Embryonic facial prominence (tissue), 1 donor: ENCODE measurements around the gene LRRC14B.
"Not testable (repeated sequence)": the region's sequence is repeated elsewhere in the genome, so short reads cannot be mapped to it uniquely, and the experiment has no call there.

ENCODE experiments used
- DNase-seq: peaks from one replicate; pipeline ENCODE4 v3.0.0-alpha.2; 2016; ENCODE audit errors: extremely low spot score

LRRC14B gene

DNA sequence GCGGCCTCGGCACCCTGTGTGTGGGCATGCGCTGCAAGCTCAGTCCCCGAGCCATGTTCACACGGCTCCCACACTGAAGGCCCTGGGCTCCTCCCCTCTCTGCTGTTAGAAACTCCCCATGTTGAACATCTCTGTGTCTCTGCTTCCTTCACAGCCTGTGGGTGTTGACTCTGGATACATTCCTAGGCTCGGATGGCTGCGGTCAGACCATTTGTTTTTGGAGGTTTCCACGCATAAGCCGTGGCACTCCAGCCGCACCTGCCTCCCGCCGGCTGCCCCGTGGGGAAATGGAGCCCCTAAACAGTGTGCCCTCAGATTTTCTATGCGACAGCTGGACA is 31.2 kb upstream of the LRRC14B start:
- no peak for DNase-seq

DNA sequence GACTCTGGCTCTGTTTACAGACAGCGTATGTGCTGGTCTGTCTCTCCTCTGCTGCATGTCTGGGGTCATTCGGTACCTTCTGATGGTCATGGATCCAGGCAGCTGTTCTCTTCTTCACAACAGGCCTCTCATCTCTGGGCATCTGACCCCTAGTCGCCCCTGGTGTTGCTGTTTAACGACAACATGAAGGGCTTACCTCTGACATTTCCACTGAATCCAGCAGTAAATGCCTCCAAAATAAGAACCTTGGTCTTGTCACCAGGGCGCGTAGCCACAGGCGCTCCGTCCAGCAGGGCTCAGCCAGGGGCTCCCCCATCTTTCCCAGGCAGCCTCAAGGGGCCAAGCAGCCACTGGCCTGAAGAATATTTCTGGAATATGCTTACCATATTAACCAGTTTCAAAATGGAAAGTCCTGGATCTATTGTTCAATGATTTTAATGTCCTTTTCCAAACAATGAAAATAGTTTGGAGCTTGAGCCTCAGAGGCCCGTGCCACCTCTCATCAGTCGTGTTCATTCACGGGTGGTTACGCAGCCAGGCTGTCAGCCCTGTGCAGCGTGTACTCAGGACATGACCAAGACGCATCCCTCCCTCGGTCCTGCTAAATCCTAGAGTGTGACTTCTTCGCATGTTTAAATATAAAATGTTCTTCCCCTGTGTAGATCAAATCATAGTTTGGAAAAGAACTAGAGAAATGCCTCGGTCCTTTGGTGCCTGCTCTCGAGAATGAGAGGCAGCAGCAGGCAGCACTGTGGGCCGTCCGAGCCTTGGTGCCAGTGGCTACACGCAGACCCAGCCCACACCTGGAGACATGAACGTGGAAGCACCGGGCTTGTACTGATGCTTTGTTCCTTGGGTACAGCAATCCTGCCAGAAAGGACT is 30.1 kb upstream of the LRRC14B start:
- no peak for DNase-seq

DNA sequence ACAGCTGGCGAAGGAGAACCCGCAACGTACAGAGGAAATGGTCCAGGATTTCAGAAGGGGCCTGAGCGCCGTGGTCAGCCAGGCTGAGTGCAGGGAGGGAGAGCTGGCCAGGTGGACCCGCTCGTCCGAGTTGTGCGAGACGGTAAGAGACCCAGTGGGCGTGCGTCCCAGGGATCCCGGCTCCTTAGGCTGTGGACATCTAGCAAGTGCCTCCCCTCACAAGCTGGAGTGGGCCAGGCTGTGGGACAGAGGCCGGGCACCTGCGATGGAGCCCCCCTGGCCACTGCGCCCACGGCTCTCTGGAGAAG is 29.5 kb upstream of the LRRC14B start:
- no peak for DNase-seq

DNA sequence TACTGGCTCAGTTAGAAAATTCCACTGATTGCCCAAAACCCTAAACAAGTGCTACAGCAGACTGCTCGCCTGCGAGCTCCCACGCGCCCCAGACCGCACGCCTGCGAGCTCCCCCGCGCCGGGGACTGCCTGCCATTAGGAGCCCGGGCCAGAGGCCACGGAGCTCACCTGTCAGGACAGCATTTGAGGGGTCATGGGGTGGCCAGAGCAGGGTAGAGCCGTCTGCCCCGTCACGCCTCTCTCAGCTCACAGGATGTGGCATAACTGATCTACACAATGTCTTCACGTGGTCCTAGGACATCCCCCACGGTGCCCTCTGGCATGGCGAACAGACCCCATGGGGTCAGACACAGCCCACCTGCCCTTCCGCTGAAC is 29.1 kb upstream of the LRRC14B start:
- no peak for DNase-seq

DNA sequence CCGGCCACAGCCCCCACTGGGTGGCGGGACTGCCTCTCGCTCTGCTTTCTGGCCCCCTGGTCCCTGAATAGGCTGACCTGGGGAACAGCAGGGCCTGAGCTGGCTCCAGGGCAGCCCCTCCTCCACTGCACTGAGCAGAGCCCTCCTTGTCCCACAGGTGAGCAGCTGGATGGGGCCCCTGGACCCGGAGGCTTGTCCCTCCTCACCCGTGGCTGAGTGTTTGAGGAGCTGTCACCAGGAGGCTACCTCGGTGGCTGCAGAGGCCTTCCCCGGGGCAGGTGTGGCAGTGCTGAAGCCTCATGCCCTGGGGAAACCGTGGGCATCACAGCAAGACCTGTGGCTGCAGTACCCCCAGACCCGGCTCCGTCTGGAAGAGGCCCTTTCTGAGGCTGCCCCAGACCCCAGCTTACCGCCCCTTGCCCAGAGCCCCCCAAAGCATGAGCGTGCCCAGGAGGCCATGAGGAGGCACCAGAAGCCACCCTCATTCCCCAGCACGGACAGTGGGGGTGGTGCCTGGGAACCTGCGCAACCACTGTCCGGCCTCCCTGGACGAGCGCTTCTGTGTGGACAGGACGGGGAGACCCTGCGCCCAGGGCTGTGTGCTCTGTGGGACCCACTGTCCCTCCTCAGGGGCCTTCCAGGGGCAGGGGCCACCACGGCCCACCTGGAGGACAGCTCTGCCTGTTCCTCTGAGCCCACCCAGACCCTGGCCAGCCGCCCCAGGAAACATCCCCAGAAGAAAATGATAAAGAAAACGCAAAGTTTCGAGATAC is 28.5 kb upstream of the LRRC14B start:
- no peak for DNase-seq

DNA sequence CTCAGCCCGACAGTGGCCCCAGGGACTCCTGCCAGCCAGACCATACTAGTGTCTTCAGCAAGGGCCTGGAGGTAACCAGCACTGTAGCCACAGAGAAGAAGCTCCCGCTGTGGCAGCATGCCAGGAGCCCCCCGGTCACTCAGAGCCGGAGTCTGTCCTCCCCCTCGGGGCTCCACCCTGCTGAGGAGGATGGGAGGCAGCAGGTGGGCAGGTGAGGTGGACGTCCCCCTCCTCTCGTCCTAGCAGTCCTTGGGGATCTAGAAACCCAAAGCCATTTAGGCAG is 28.0 kb upstream of the LRRC14B start:
- no peak for DNase-seq

DNA sequence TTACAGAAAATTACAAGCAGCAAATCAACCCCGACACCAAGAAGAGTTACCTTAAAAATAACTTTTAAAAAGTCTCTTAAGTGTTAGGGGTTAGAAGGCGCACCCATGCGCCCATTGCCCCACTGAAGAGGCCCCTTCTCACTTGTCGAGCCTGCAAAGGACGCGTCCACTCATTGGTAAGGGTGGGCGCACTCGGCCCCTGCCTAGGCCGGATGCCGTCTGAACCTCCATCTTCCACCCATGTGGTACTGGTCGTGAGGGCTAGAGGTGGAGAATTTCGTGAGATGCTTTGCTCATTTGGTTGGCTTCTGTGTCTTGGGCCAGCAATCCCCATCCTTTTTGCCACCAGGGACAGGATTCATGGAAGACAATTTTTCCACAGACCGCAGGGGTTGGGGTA is 27.5 kb upstream of the LRRC14B start:
- no peak for DNase-seq

DNA sequence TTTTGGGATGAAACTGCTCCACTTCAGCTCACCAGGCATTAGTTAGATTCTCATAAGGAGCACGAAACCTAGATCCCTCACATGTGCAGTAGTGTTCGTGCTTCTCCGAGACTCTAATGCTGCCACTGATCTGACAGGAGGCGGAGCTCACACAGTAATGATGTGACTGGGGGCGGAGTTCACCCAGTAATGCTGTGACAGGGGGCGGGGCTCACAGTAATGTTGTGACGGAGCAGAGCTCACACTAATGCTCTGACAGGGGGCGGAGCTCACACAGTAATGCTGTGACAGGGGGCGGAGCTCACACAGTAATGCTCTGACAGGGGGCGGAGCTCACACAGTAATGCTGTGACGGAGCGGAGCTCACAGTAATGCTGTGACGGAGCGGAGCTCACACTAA is 27.1 kb upstream of the LRRC14B start:
- DNase-seq = no peak

DNA sequence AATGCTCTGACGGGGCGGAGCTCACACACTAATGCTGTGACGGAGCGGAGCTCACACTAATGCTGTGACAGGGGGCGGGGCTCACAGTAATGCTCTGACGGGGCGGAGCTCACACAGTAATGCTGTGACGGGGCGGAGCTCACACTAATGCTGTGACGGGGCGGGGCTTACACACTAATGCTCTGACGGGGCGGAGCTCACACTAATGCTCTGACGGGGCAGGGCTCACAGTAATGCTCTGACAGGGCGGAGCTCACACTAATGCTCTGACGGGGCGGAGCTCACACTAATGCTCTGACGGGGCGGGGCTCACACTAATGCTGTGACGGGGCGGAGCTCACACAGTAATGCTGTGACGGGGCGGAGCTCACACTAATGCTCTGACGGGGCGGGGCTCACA is 26.5 kb upstream of the LRRC14B start:
- DNase-seq = not testable (repeated sequence)

DNA sequence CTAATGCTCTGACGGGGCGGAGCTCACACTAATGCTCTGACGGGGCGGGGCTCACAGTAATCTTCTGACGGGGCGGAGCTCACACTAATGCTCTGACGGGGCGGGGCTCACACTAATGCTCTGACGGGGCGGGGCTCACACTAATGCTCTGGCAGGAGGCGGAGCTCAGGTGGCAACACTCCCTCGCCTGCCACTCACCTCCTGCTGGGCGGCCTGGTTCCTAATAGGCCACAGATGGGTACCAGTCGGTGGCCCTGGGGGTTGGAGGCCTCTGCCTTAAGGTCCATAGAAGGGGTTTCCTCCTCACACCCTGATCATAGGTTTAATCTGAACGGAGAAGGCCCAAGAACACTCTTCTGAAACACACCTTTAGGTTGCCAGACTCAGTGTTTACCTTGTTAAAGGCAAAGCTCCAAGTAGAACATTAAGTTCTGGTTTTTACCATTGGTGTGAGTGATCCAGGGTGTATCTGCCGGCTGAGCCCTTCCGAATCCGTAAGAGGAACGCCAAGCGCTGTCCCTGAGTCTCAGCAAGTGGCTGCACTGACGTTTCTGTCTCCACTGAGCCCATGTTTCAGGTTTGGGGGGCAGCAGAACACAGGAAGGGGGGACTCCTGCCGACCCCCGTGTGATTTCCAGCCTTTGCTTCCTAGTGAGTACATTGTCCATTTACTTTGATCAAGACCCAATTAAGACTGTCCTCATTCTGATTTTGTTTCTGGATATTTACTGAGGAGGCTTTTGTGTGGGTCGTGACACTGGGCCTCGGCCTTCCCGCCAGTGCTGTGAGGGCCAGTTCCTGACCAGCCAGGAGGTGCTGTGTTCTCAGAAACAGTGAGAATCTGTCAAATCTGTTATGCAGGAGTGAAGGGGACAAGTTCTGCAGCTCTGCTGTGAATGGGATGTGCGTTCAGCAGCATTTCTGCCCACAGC is 24.6 kb upstream of the LRRC14B start:
- DNase-seq = no peak

DNA sequence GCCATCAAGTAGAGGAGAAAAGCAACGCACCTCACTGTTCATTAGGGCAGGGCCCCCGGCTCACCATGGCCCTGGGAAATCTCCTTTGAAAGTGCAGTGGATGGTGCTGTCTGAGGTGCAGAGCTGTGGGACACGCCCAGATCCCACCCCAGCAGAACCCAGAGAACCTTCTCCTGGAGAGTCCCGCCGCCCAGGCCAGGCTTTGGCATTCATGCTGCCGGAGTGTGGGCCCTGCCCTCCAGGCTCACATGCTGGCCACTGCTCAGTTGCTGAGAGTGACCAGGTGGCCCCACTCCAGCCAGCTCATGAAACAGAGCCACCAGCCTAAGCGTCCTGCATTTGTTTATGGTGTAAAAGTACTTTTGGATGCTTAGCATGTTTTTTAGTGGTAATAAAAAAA is 23.8 kb upstream of the LRRC14B start:
- DNase-seq = no peak

DNA sequence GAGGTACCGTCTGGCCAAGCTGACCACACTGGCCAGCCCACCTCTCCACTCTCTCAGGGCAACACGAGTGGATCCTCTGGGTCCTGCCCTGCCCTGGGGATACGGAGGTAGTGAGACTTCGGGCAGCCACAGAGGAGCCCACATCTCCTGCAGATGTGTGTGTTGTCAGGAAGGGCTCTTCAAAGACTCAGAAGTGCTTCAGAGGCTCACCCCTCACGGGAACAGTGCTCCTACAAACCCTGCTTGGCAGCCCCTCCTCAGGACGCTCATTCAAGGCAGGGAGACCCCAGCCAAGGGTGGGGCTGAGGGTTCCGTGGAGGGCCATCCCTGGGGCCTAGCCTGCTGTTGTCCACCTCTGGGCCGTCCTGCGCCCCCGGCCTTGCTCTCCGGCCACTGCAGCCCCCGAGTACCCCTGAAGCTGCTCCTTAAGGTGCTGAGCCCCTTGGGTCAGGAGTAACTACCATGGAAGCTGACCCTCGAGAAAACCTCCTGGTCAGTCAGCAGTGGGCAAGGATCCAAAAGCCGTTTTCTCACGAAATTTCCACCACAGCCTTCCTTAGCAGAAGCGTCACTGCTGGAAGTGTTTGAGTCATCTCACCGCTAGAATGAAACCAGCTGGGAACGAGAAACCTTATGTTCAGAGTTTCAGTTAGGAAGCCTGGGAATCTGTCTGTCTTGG is 23.2 kb upstream of the LRRC14B start:
- DNase-seq = no peak

DNA sequence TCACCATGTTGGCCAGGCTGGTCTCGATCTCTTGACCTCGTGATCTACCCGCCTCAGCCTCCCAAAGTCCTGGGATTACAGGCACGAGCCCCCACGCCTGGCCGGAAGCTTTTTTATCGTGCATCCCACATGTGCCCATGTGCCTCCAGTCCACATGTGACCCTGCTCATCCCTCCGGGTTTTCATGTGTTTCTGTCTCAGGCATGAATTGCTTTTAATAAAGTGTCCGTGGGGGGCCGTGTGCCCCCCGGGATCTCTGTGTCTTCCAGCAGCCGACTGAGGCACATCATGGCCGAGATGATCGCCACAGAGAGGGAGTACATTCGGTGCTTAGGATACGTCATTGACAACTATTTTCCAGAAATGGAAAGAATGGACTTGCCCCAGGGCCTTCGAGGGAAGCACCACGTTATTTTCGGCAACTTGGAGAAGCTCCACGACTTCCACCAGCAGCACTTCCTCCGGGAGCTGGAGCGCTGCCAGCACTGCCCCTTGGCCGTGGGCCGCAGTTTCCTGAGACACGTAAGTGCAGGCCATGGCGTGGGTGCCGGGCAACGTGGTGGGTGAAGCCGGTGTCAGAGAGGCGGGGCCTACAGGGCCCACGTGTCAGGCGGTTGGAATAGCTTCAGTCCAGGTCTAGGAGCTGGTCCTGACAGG is 22.1 kb upstream of the LRRC14B start:
- DNase-seq = no peak

DNA sequence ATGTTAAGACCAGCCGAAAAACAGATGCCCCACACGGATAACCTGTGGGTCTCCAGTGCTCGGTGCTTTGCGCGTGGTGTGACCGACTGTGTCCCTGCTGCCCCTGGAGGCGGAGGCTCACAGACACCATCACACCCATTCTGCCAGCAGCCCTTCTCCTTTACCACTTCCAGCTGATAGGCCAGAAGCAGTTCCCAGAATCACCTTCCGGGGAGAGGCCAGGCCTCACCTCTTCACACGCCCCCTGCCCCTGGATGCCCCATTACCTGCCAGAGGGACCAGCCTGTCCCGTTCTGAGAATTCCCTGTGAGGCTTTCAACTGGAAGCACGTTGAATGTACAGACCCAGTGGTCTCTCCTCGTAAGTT is 21.6 kb upstream of the LRRC14B start:
- no peak for DNase-seq

DNA sequence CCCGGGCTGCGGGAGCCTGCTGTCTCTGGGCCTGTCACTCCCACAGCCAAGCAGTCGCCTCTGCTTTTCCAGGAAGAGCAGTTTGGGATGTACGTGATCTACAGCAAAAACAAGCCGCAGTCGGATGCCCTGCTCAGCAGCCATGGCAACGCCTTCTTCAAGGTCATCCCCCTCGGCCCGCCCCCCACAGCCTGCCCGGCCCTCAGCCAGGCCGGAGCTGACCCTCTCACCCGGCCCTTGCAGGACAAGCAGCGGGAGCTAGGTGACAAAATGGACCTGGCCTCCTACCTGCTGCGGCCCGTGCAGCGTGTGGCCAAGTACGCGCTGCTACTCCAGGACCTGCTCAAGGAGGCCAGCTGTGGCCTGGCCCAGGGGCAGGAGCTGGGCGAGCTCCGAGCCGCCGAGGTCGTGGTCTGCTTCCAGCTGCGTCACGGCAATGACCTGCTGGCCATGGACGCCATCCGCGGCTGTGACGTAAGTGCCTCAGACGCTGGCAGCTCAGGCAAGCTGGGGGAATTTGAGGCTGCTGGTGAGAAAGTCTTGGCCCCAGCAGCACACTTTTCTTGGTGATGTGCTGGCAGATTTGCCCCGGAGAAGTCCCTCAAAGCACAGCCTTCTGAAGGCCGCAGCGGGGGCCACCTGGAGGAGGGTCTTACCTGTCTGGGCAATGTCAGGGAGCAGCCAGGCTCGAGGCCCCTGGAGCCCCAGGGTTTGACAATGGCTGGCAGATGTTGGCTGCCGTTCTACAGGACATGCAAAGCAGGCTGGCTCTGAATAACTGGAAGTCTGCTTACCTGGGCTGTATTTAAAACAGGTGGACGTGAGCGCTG is 20.1 kb upstream of the LRRC14B start:
- no peak for DNase-seq

DNA sequence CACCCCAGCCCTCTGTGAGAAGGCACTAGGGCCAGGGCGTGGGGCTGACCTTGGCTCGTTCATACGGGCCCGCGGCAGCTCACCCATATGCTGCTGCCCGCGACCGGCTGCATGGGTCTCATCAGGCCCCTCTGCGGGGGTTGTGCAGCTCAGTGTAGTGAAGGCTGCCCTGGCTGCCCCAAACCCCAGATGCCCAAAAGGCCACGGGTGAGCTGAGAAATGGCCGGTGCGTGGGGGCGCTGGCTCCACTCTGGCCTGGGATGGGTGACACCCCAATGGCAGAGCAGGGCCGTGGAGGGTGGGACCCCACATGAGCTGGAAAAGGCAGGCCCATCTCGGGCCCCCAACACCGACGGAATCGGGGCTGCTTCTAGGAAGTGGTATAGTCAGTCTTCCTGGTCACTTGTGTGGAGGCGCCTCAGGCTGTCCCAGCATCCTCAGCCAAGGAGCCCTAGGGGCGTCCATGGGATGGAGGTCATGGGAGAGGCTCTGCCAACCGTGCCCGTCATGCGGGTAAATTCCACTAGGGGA is 19.4 kb upstream of the LRRC14B start:
- no peak for DNase-seq

DNA sequence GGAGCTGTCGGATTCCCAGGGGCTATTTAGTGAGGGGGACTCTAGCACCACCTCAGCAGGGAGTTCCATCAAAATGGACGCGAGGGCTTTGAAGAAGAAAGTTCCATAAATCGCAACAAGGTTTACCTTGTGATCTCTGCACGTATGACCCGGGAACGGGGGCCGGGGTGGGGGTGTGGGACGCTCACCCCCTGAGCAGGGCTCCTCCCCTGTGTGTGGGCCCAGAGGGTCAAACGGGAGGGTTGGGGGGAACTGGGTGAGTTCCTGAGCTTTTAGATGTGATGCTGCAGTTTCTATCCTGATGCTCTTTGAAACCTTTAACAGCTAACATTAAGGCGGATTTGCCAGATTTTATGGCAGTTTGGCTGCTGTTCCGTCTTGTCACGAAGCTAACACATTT is 18.9 kb upstream of the LRRC14B start:
- no peak for DNase-seq

DNA sequence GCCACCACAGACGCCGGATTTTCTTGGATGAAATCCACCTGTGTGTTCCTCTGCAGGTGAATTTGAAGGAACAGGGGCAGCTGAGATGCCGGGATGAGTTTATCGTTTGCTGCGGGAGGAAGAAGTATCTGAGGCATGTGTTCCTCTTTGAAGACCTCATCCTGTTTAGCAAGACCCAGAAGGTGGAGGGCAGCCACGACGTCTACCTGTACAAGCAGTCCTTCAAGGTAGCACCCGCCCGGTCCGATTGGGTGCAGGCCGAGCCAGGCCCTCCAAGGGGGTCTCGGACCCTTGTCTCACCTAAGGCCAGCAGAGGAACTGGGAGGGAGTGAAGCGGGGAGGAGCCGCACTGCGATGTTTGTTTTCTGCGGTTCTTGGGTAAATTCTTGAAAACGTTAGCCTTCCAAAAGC is 18.4 kb upstream of the LRRC14B start:
- no peak for DNase-seq

DNA sequence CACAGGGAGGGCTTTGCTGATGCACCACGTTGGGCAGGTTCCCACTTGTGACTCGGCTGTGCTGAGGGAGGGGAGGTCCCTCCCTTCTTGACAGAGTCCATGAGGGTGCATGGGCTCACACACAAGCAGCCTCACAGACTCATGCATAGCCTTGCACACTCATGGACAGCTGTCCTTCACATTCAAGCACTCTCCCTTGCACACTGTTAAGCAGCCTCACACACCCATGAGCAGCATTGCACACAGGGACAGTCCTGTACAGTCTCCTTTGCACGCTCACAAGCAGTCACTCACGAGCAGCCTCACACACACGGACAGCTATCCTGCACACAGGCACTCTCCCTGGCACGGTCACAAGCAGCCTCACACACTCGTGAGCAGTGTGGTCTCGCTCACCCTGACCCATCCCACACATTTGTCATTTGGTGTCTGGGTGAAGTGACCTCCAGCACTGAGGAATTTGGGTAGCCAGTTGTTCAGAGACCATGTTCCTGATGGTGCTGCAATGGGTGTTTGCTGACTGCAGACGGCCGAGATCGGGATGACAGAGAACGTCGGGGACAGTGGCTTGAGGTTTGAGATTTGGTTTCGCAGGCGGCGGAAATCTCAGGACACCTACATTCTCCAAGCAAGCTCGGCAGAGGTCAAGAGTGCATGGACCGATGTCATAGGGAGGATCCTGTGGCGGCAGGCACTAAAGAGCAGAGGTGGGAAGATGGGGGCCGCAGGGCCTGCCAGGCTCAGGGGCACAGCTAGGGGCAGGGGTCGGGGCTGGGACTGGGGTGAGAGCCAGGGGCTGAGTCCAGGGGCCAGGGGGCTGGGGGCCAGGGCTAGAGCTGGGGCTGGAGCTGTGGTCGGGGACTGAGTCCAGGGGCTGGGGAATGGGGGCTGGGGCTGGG is 17.7 kb upstream of the LRRC14B start:
- no peak for DNase-seq

DNA sequence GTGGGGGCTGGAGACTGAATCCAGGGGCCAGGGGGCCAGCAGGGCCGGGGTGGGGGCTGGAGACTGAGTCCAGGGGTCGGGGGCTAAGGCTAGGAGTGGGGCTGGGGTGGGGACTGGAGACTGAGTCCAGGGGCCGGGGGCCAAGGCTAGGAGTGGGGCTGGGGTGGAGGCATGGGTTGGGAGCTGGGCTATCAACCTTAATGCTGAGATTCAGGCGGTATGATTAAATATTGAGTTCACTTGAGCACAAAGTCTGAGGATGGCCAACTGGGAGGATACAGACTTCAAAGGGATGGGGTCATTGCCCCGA is 17.0 kb upstream of the LRRC14B start:
- DNase-seq = no peak
